Ishikawa (cell line): ENCODE measurements around the gene NR1I3.

ENCODE experiments used
- CEBPB ChIP-seq: IDR thresholded peaks from 2 replicates; pipeline ENCODE4 v1.6.1; 2012
- FOXM1 ChIP-seq: IDR thresholded peaks from 2 replicates; pipeline ENCODE4 v1.6.1; 2012; ENCODE audit warnings: low read depth, borderline replicate concordance
- REST ChIP-seq: IDR thresholded peaks from 2 replicates; pipeline ENCODE4 v1.6.1; 2012; ENCODE audit warnings: low read depth, mild to moderate bottlenecking
- TAF1 ChIP-seq: IDR thresholded peaks from 2 replicates; pipeline ENCODE4 v1.6.1; 2012; ENCODE audit warnings: low read depth, mild to moderate bottlenecking
- YY1 ChIP-seq: IDR thresholded peaks from 2 replicates; pipeline ENCODE4 v1.6.1; 2012; ENCODE audit warnings: low read depth
- ZBTB7A ChIP-seq: IDR thresholded peaks from 2 replicates; pipeline ENCODE4 v1.6.1; 2012; ENCODE audit warnings: low read depth

- TF ChIP-seq YY1, result no peak
- no peak for TF ChIP-seq REST
- no peak for TF ChIP-seq FOXM1
- TF ChIP-seq CEBPB, result no peak
- TF ChIP-seq TAF1, result no peak
- no peak for TF ChIP-seq ZBTB7A
Observed at GRCh38 chr1:161266202-161266601, 28.2 kb upstream of the NR1I3 start.
